A549 (cell line): ENCODE data around the gene PID1. TPM values are rescaled to one million over a fixed set of nuclear protein-coding genes. Genes with fewer than 3 reads are reported as not detected.
"Not testable (repeated sequence)": the region's sequence is repeated elsewhere in the genome, so short reads cannot be mapped to it uniquely, and the experiment has no call there.

Source experiments
- ATAC-seq, 2 experiments: fragments of 200-7000 bp in 1 of 2; fragments of >200 bp in 1 of 2; cut with Nextera tagmentation in 1 of 2; cut with Tn5 transposase in 1 of 2; 3 replicates each; pipeline versions ENCODE4 v1.8.0 to v1.9.1; 2018 to 2020; ENCODE audit warnings: mild to moderate bottlenecking in 1 of 2, moderate library complexity in 1 of 2
- CTCF ChIA-PET: fragments of 300-600 bp; sonication (Branson Sonifier 250); formaldehyde crosslinking; extraction: SDS; loops from one replicate; lab custom pipeline; 2021; ENCODE audit warnings: antibody characterized with exemption, inconsistent platforms; lab: Yijun Ruan, JAX
- POLR2A ChIA-PET: fragments of 350-600 bp; formaldehyde crosslinking; extraction: SDS; loops from one replicate; lab custom pipeline; 2021; ENCODE audit warnings: antibody characterized with exemption, inconsistent platforms; lab: Yijun Ruan, JAX
- DNase-seq, 2 experiments: peaks; one replicate each; pipeline versions ENCODE4 v3.0.0 to v3.0.0-alpha.2; 2011 to 2016; ENCODE audit warnings: low read depth in 1 of 2, low spot score in 1 of 2
- FAIRE-seq: peaks from 2 replicates; lab custom pipeline; 2011; peaks lifted over from hg19 to GRCh38; lab: Jason Lieb, UNC
- H3K27ac ChIP-seq, 2 experiments: fragments of >200 bp; sonication (Bioruptor Twin); formaldehyde crosslinking; 3 replicates each; pipeline ENCODE4 v1.5.1; 2016 to 2017
- H3K4me1 ChIP-seq: fragments of >200 bp; sonication (Bioruptor Twin); formaldehyde crosslinking; 3 replicates; pipeline ENCODE4 v1.6.1; 2016
- H3K4me2 ChIP-seq: fragments of >200 bp; sonication (Bioruptor Twin); formaldehyde crosslinking; 3 replicates; pipeline ENCODE4 v1.6.1; 2016
- H3K4me3 ChIP-seq: fragments of >200 bp; sonication (Bioruptor Twin); formaldehyde crosslinking; 3 replicates; pipeline ENCODE4 v1.5.1; 2016
- H3K9me3 ChIP-seq: fragments of >200 bp; sonication (Bioruptor Twin); formaldehyde crosslinking; 3 replicates; pipeline ENCODE4 v1.6.1; 2016
- CEBPB ChIP-seq, 2 experiments: fragments of >200 bp in 1 of 2; sonication (Bioruptor Twin) in 1 of 2; formaldehyde crosslinking in 1 of 2; IDR thresholded peaks; 2 replicates each; pipeline ENCODE4 v1.6.1; 2012 to 2016
- CHD2 ChIP-seq: fragments of 150-350 bp; IDR thresholded peaks from 2 replicates; pipeline ENCODE4 v1.6.1; 2014; ENCODE audit warnings: low read length; ENCODE audit not compliant: partially characterized antibody
- HEYL ChIP-seq: fragments of 250-450 bp; sonication (Bioruptor Pico); IDR thresholded peaks from 2 replicates; pipeline ENCODE4 v1.8.0; 2021; ENCODE audit warnings: mild to moderate bottlenecking, moderate library complexity
- HOXA7 ChIP-seq: fragments of 250-450 bp; sonication (Bioruptor Pico); IDR thresholded peaks from 2 replicates; pipeline ENCODE4 v1.5.0; 2020; ENCODE audit warnings: mild to moderate bottlenecking, moderate library complexity
- HOXB13 ChIP-seq: fragments of 250-450 bp; sonication (Bioruptor Pico); IDR thresholded peaks from 2 replicates; pipeline ENCODE4 v1.5.0; 2020; ENCODE audit warnings: low read depth, mild to moderate bottlenecking, moderate library complexity
- HOXB5 ChIP-seq: fragments of 250-450 bp; sonication (Bioruptor Pico); IDR thresholded peaks from 2 replicates; pipeline ENCODE4 v1.5.0; 2020; ENCODE audit warnings: mild to moderate bottlenecking, moderate library complexity
- JUNB ChIP-seq: fragments of >200 bp; sonication (Bioruptor Twin); formaldehyde crosslinking; IDR thresholded peaks from 2 replicates; pipeline ENCODE4 v1.6.1; 2016
- MYC ChIP-seq: IDR thresholded peaks from 2 replicates; pipeline ENCODE4 v1.6.1; 2012; ENCODE audit warnings: mild to moderate bottlenecking, inconsistent platforms, low read length, improper control_type of control experiment, borderline replicate concordance
- NFE2L2 ChIP-seq: fragments of 150-350 bp; conservative IDR thresholded peaks from 2 replicates; pipeline ENCODE4 v1.6.1; 2014; ENCODE audit warnings: low read length
- NR3C1 ChIP-seq: fragments of >200 bp; sonication (Bioruptor Twin); formaldehyde crosslinking; IDR thresholded peaks from 3 replicates; pipeline ENCODE4 v1.6.1; 2017
- POLR2A ChIP-seq: IDR thresholded peaks from 2 replicates; pipeline ENCODE4 v1.6.1; 2012; ENCODE audit warnings: mild to moderate bottlenecking, low read length
- POLR2AphosphoS2 ChIP-seq: conservative IDR thresholded peaks from 2 replicates; pipeline ENCODE4 v1.6.1; 2012; ENCODE audit warnings: low read length, improper control_type of control experiment, inconsistent platforms
- RAD21 ChIP-seq, 2 experiments: fragments of >200 bp in 1 of 2; sonication (Bioruptor Twin) in 1 of 2; formaldehyde crosslinking in 1 of 2; IDR thresholded peaks in 1 of 2; conservative IDR thresholded peaks in 1 of 2; 2 replicates in 1 of 2; 3 replicates in 1 of 2; pipeline ENCODE4 v1.6.1; 2012 to 2018; ENCODE audit warnings: inconsistent platforms in 1 of 2
- RCOR1 ChIP-seq: fragments of 150-350 bp; IDR thresholded peaks from 2 replicates; pipeline ENCODE4 v1.6.1; 2014; ENCODE audit warnings: antibody characterized with exemption, low read length, low read depth
- SMC3 ChIP-seq: fragments of >200 bp; sonication (Bioruptor Twin); formaldehyde crosslinking; IDR thresholded peaks from 3 replicates; pipeline ENCODE4 v1.6.1; 2018; ENCODE audit warnings: inconsistent platforms
- TFCP2L1 ChIP-seq: fragments of 250-450 bp; sonication (Bioruptor Pico); IDR thresholded peaks from 2 replicates; pipeline ENCODE4 v1.5.0; 2021; ENCODE audit warnings: mild to moderate bottlenecking
- ZFP36 ChIP-seq: fragments of 450-650 bp; IDR thresholded peaks from 2 replicates; pipeline ENCODE4 v1.6.1; 2014; ENCODE audit warnings: borderline replicate concordance; ENCODE audit not compliant: partially characterized antibody
- ZNF302 ChIP-seq: fragments of 250-450 bp; sonication (Bioruptor Pico); IDR thresholded peaks from 2 replicates; pipeline ENCODE4 v1.9.0; 2021; ENCODE audit warnings: inconsistent platforms, mild to moderate bottlenecking, moderate library complexity
- ZSCAN20 ChIP-seq: fragments of 250-450 bp; sonication (Bioruptor Pico); IDR thresholded peaks from 2 replicates; pipeline ENCODE4 v1.8.0; 2022; ENCODE audit warnings: mild to moderate bottlenecking, moderate library complexity
- WGBS: methylation state at CpG from one replicate; pipeline ENCODE4 v1.1.6; 2017; ENCODE audit errors: missing lambda C conversion rate; 5-methylcytosine and 5-hydroxymethylcytosine counted together
- polyA plus RNA-seq, 4 experiments: library from polyadenylated mRNA; depleted of rRNA in 3 of 4; stranded (reverse); fragments of >200 nt; fragmentation: RNase III in 1 of 4; extraction: RNeasy Plus Mini Kit Qiagen cat#74134 plus additional on column Dnase treatment in 1 of 4; gene quantifications; 2 replicates in 3 of 4; 3 replicates in 1 of 4; pipeline ENCODE4 v1.2.3, GENCODE V29; 2011 to 2017
- TF ChIP-seq, protein P1 (sequence below): fragments of 250-450 bp; sonication (Bioruptor Pico); IDR thresholded peaks from 2 replicates; pipeline ENCODE4 v1.5.0; 2021; ENCODE audit warnings: mild to moderate bottlenecking, moderate library complexity, borderline replicate concordance
- TF ChIP-seq, protein P2 (sequence below): fragments of >200 bp; sonication (Bioruptor Twin); formaldehyde crosslinking; IDR thresholded peaks from 2 replicates; pipeline ENCODE4 v1.6.1; 2016
- TF ChIP-seq, protein P3 (sequence below): IDR thresholded peaks from 2 replicates; pipeline ENCODE4 v1.6.1; 2012
- TF ChIP-seq, protein P4 (sequence below): fragments of 450-650 bp; IDR thresholded peaks from 2 replicates; pipeline ENCODE4 v1.6.1; 2014; ENCODE audit warnings: antibody characterized with exemption
- TF ChIP-seq, protein P5 (sequence below): fragments of 150-350 bp; IDR thresholded peaks from 2 replicates; pipeline ENCODE4 v1.6.1; 2014; ENCODE audit warnings: low read depth, mild to moderate bottlenecking, low read length
- TF ChIP-seq, protein P6 (sequence below): fragments of 200-600 bp; sonication (generic); IDR thresholded peaks from 2 replicates; pipeline ENCODE4 v1.6.1; 2016; ENCODE audit warnings: antibody characterized with exemption, mild to moderate bottlenecking, moderate library complexity

PID1 gene
- polyA plus RNA-seq, 2 of the 4 experiments (the other 2 are of a cell fraction), result 0.75 to 2.7 TPM

DNA sequence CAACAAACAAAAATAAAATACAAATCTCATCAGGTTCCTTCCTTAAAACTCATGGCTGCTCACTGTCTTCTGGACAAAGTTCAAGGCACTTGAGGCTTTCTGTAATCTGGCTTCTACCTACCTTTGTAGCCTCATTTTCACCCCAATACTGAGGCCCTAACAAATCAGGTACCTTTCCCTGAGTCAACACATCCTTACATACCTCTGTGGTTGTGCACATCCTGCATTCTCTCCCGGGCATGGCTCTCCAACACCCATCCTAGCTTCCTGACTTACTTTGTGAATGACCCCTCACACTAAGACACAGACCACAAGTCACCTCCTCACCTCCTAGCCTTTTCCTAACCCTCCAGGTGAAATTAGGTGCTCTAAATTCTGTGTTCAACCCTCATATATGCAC, 190.9 kb downstream of the PID1 start:
- DNase-seq (no peak), ATAC-seq (no peak), FAIRE-seq (no peak)
- 0% methylated on average over 1 of the region's 1 CpG for WGBS
- Histone ChIP-seq H3K9me3 (no peaks in the 10 kb centered on the region), H3K4me2 (no peak overlapping the region), H3K4me1 (no peaks in the 10 kb centered on the region), H3K27ac (no peak overlapping the region), H3K4me3 (no peak overlapping the region)
- TF ChIP-seq NR3C1 (no peak), POLR2AphosphoS2 (no peak), MYC (no peak), RAD21 (conservative IDR thresholded peaks at IDR 0.05 in 1 of 2, IDR thresholded peaks at IDR 0.05 in 1 of 2) (no peak), ZSCAN20 (no peak), NFE2L2 (no peak), CHD2 (no peak), CEBPB (IDR thresholded peaks at IDR 0.05) (no peak), JUNB (no peak), HOXB5 (CRISPR knock-in tag) (no peak), SMC3 (no peak)
- TF ChIP-seq, protein P1, sequence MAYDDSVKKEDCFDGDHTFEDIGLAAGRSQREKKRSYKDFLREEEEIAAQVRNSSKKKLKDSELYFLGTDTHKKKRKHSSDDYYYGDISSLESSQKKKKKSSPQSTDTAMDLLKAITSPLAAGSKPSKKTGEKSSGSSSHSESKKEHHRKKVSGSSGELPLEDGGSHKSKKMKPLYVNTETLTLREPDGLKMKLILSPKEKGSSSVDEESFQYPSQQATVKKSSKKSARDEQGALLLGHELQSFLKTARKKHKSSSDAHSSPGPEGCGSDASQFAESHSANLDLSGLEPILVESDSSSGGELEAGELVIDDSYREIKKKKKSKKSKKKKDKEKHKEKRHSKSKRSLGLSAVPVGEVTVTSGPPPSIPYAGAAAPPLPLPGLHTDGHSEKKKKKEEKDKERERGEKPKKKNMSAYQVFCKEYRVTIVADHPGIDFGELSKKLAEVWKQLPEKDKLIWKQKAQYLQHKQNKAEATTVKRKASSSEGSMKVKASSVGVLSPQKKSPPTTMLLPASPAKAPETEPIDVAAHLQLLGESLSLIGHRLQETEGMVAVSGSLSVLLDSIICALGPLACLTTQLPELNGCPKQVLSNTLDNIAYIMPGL (CRISPR knock-in tag), result no peak
- TF ChIP-seq, protein P2, sequence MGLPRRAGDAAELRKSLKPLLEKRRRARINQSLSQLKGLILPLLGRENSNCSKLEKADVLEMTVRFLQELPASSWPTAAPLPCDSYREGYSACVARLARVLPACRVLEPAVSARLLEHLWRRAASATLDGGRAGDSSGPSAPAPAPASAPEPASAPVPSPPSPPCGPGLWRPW, result no peak
- TF ChIP-seq, protein P3, sequence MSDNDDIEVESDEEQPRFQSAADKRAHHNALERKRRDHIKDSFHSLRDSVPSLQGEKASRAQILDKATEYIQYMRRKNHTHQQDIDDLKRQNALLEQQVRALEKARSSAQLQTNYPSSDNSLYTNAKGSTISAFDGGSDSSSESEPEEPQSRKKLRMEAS, result no peak
- TF ChIP-seq, protein P4, sequence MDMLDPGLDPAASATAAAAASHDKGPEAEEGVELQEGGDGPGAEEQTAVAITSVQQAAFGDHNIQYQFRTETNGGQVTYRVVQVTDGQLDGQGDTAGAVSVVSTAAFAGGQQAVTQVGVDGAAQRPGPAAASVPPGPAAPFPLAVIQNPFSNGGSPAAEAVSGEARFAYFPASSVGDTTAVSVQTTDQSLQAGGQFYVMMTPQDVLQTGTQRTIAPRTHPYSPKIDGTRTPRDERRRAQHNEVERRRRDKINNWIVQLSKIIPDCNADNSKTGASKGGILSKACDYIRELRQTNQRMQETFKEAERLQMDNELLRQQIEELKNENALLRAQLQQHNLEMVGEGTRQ, result no peak
- TF ChIP-seq, protein P5, sequence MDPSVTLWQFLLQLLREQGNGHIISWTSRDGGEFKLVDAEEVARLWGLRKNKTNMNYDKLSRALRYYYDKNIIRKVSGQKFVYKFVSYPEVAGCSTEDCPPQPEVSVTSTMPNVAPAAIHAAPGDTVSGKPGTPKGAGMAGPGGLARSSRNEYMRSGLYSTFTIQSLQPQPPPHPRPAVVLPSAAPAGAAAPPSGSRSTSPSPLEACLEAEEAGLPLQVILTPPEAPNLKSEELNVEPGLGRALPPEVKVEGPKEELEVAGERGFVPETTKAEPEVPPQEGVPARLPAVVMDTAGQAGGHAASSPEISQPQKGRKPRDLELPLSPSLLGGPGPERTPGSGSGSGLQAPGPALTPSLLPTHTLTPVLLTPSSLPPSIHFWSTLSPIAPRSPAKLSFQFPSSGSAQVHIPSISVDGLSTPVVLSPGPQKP, result no peak
- ChIA-PET CTCF (no interaction called here), POLR2A (no interaction called here)

DNA sequence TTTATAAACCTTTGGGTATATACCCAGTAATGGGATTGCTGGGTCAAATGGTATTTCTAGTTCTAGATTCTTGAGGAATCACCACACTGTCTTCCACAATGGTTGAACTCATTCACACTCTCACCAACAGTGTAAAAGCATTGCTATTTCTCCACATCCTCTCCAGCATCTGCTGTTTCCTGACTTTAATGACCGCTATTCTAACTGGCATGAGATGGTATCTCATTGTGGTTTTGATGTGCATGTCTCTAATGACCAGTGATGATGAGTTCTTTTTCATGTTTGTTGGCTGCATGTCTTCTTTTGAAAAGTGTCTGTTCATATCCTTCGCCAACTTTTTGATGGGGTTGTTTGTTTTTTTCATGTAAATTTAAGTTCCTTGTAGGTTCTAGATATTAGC, 194.2 kb downstream of the PID1 start:
- POLR2A ChIA-PET, H3K4me1 ChIP-seq, H3K27ac ChIP-seq, FAIRE-seq, ATAC-seq, H3K4me3 ChIP-seq, H3K9me3 ChIP-seq, CTCF ChIA-PET, DNase-seq, H3K4me2 ChIP-seq: not testable (repeated sequence)
- WGBS, result 29% methylated on average over 2 of the region's 2 CpGs

DNA sequence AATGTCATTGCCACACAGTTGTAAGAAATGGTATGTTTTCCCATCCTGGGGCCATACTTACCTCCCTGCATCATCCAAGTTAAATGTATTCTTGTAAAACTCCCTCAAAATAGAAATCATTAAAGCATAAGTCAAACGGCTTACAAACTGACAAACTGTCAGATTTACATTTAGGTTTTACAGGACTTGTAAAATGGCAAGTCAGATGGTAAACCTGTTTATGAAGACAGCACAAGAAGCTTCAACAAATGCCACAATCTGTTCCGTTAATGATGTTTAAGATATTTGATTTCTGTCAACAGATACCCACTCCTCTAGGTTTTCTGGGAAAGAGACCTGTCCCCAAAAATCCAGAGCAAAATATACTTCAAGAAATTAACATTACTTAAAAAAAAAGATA, 197.2 kb downstream of the PID1 start:
- CTCF ChIA-PET, result no interaction called here
- H3K27ac ChIP-seq, result no peak overlapping the region
- DNase-seq, result no peak
- no peak overlapping the region for H3K4me3 ChIP-seq
- no peak for ATAC-seq
- H3K4me2 ChIP-seq, result no peak overlapping the region
- POLR2A ChIA-PET, result no interaction called here
- FAIRE-seq, result no peak
- 7% methylated on average over 2 of the region's 2 CpGs for WGBS
- H3K9me3 ChIP-seq, result no peaks in the 10 kb centered on the region
- H3K4me1 ChIP-seq, result no peaks in the 10 kb centered on the region
- TF ChIP-seq TFCP2L1 (no peak), ZNF302 (CRISPR knock-in tag) (no peak), HOXA7 (CRISPR knock-in tag) (no peak), SMC3 (no peak), HEYL (no peak), HOXB13 (CRISPR knock-in tag) (no peak), ZFP36 (no peak), POLR2A (no peak), RAD21 (conservative IDR thresholded peaks at IDR 0.05 in 1 of 2, IDR thresholded peaks at IDR 0.05 in 1 of 2) (no peak), RCOR1 (no peak)
- TF ChIP-seq, protein P1 (CRISPR knock-in tag), result no peak
- TF ChIP-seq, protein P6, sequence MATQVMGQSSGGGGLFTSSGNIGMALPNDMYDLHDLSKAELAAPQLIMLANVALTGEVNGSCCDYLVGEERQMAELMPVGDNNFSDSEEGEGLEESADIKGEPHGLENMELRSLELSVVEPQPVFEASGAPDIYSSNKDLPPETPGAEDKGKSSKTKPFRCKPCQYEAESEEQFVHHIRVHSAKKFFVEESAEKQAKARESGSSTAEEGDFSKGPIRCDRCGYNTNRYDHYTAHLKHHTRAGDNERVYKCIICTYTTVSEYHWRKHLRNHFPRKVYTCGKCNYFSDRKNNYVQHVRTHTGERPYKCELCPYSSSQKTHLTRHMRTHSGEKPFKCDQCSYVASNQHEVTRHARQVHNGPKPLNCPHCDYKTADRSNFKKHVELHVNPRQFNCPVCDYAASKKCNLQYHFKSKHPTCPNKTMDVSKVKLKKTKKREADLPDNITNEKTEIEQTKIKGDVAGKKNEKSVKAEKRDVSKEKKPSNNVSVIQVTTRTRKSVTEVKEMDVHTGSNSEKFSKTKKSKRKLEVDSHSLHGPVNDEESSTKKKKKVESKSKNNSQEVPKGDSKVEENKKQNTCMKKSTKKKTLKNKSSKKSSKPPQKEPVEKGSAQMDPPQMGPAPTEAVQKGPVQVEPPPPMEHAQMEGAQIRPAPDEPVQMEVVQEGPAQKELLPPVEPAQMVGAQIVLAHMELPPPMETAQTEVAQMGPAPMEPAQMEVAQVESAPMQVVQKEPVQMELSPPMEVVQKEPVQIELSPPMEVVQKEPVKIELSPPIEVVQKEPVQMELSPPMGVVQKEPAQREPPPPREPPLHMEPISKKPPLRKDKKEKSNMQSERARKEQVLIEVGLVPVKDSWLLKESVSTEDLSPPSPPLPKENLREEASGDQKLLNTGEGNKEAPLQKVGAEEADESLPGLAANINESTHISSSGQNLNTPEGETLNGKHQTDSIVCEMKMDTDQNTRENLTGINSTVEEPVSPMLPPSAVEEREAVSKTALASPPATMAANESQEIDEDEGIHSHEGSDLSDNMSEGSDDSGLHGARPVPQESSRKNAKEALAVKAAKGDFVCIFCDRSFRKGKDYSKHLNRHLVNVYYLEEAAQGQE, result no peak
- TF ChIP-seq, protein P3, result no peak
